GM21390 (cell line): ENCODE measurements around the gene KLK13.

ENCODE experiments used
- ATAC-seq: cut with Tn5 transposase; IDR thresholded peaks from one replicate; pipeline ENCODE4 v1.9.1; 2021; ENCODE audit not compliant: unreplicated experiment

KLK13 gene

GRCh38 chr19:51023946-51024345, 40.9 kb downstream of the KLK13 start:
- no peak for ATAC-seq

- ATAC-seq = no peak
These were observed 42.4 kb downstream of the KLK13 start for GRCh38 chr19:51022526-51022925.

GRCh38 chr19:51020988-51021651, 43.8 kb downstream of the KLK13 start:
- ATAC-seq = no peak

- no peak for ATAC-seq
These were observed 45.4 kb downstream of the KLK13 start, which contains the start of gene KLK10 for GRCh38 chr19:51019544-51019925. KLK10 (minus strand) TSS chr19:51019709; CDS start chr19:51019130, 579 bp downstream.

- no peak for ATAC-seq
These were observed 45.9 kb downstream of the KLK13 start for GRCh38 chr19:51018745-51019543.

- ATAC-seq = no peak
These were observed 47.9 kb downstream of the KLK13 start for GRCh38 chr19:51016798-51017683.

- no peak for ATAC-seq
These were observed 49.1 kb downstream of the KLK13 start for GRCh38 chr19:51015691-51016267.

- no peak for ATAC-seq
These were observed 50.6 kb downstream of the KLK13 start for GRCh38 chr19:51014242-51014641.

GRCh38 chr19:51012661-51013190, 52.2 kb downstream of the KLK13 start:
- ATAC-seq = no peak

- no peak for ATAC-seq
These were observed 54.7 kb downstream of the KLK13 start for GRCh38 chr19:51010066-51010795.

- ATAC-seq = no peak
These were observed 55.6 kb downstream of the KLK13 start for GRCh38 chr19:51009061-51009891.

GRCh38 chr19:51007488-51007887, 57.4 kb downstream of the KLK13 start:
- no peak for ATAC-seq

- no peak for ATAC-seq
These were observed 58.5 kb downstream of the KLK13 start for GRCh38 chr19:51006406-51006805.
